Liver (tissue), 9 donors: ENCODE results near the gene TLL2. TPM values are rescaled to one million over a fixed set of nuclear protein-coding genes. Genes with fewer than 3 reads are reported as not detected.

Experiments
- DNase-seq: peaks from one replicate; pipeline ENCODE4 v3.0.0-alpha.2; 2017; ENCODE audit warnings: low spot score
- H3K27ac ChIP-seq, 2 donors: one replicate each; pipeline ENCODE4 v1.7.0; 2013; ENCODE audit warnings: inconsistent platforms in 2 of 2, low read length in 2 of 2, control low read depth in 1 of 2, low read depth in 1 of 2, mild to moderate bottlenecking in 1 of 2
- H3K27me3 ChIP-seq, 4 donors: one replicate each; pipeline versions ENCODE4 v1.6.1 to v1.7.0; 2013; ENCODE audit warnings: low read length in 3 of 4, inconsistent platforms in 1 of 4, mild to moderate bottlenecking in 1 of 4, moderate library complexity in 1 of 4; ENCODE audit not compliant: control insufficient read depth in 4 of 4, insufficient read depth in 4 of 4
- H3K36me3 ChIP-seq, 4 donors: one replicate each; pipeline versions ENCODE4 v1.6.1 to v1.7.0; 2013; ENCODE audit warnings: low read length in 3 of 4, mild to moderate bottlenecking in 3 of 4, low read depth in 1 of 4, moderate library complexity in 1 of 4; ENCODE audit not compliant: control insufficient read depth in 4 of 4, insufficient read depth in 3 of 4
- H3K4me1 ChIP-seq, 4 donors: one replicate each; pipeline versions ENCODE4 v1.6.1 to v1.7.0; 2013; ENCODE audit warnings: low read length in 3 of 4, mild to moderate bottlenecking in 3 of 4, moderate library complexity in 1 of 4; ENCODE audit not compliant: control insufficient read depth in 4 of 4, insufficient read depth in 4 of 4
- H3K4me3 ChIP-seq, 3 donors: one replicate each; pipeline versions ENCODE4 v1.6.1 to v1.7.0; 2013; ENCODE audit warnings: low read length in 3 of 3, control low read depth in 1 of 3, low read depth in 1 of 3, mild to moderate bottlenecking in 1 of 3
- H3K9ac ChIP-seq, 2 donors: one replicate each; pipeline ENCODE4 v1.7.0; 2013; ENCODE audit warnings: low read length in 2 of 2, mild to moderate bottlenecking in 2 of 2, moderate library complexity in 2 of 2, control low read depth in 1 of 2, low read depth in 1 of 2
- H3K9me3 ChIP-seq, 4 donors: one replicate each; pipeline versions ENCODE4 v1.6.1 to v1.7.0; 2013; ENCODE audit warnings: low read length in 3 of 4; ENCODE audit not compliant: control insufficient read depth in 4 of 4
- EGR1 ChIP-seq, 2 donors: IDR thresholded peaks; 2 replicates each; pipeline ENCODE4 v1.6.1; 2016 to 2018; ENCODE audit warnings: antibody characterized with exemption in 2 of 2, low read depth in 2 of 2
- FOXA1 ChIP-seq: IDR thresholded peaks from 2 replicates; pipeline ENCODE4 v1.6.1; 2016; ENCODE audit warnings: antibody characterized with exemption
- FOXA2 ChIP-seq: IDR thresholded peaks from 2 replicates; pipeline ENCODE4 v1.6.1; 2016; ENCODE audit warnings: antibody characterized with exemption
- GABPA ChIP-seq, 2 donors: IDR thresholded peaks in 1 of 2; conservative IDR thresholded peaks in 1 of 2; 2 replicates each; pipeline ENCODE4 v1.6.1; 2016; ENCODE audit warnings: antibody characterized with exemption in 2 of 2, mild to moderate bottlenecking in 1 of 2, moderate library complexity in 1 of 2
- HNF4A ChIP-seq, 2 donors: conservative IDR thresholded peaks; 2 replicates each; pipeline ENCODE4 v1.6.1; 2016; ENCODE audit warnings: antibody characterized with exemption in 2 of 2, mild to moderate bottlenecking in 2 of 2
- HNF4G ChIP-seq: IDR thresholded peaks from 2 replicates; pipeline ENCODE4 v1.6.1; 2016; ENCODE audit warnings: antibody characterized with exemption
- JUND ChIP-seq, 2 donors: IDR thresholded peaks; 2 replicates each; pipeline ENCODE4 v1.6.1; 2016; ENCODE audit warnings: antibody characterized with exemption in 2 of 2
- MAX ChIP-seq: IDR thresholded peaks from 2 replicates; pipeline ENCODE4 v1.6.1; 2016; ENCODE audit warnings: antibody characterized with exemption
- NR2F2 ChIP-seq: IDR thresholded peaks from 2 replicates; pipeline ENCODE4 v1.6.1; 2016; ENCODE audit warnings: antibody characterized with exemption
- REST ChIP-seq: IDR thresholded peaks from 2 replicates; pipeline ENCODE4 v1.6.1; 2016; ENCODE audit warnings: antibody characterized with exemption, mild to moderate bottlenecking
- RXRA ChIP-seq, 2 donors: IDR thresholded peaks; 2 replicates each; pipeline ENCODE4 v1.6.1; 2017 to 2018; ENCODE audit warnings: antibody characterized with exemption in 2 of 2, mild to moderate bottlenecking in 1 of 2
- SP1 ChIP-seq: IDR thresholded peaks from 2 replicates; pipeline ENCODE4 v1.6.1; 2018; ENCODE audit warnings: antibody characterized with exemption, mild to moderate bottlenecking
- YY1 ChIP-seq: IDR thresholded peaks from 2 replicates; pipeline ENCODE4 v1.6.1; 2016; ENCODE audit warnings: antibody characterized with exemption, mild to moderate bottlenecking
- ZBTB33 ChIP-seq: IDR thresholded peaks from 2 replicates; pipeline ENCODE4 v1.6.1; 2016; ENCODE audit warnings: antibody characterized with exemption
- WGBS: extraction: QIAGEN DNeasy Blood & Tissue Kit; methylation state at CpG from one replicate; pipeline ENCODE4 v1.1.7; 2013; 5-methylcytosine and 5-hydroxymethylcytosine counted together
- polyA plus RNA-seq, 2 donors: library from polyadenylated mRNA; stranded (reverse) in 1 of 2; unstranded in 1 of 2; fragments of 200-250 nt in 1 of 2; fragments of >200 nt in 1 of 2; fragmentation: Nextera tagmentation in 1 of 2; extraction: Ambion mirVana in 1 of 2; gene quantifications; one replicate each; pipeline versions ENCODE4 v1.2.1 to v1.2.3, GENCODE V29; 2013 to 2015
- total RNA-seq, 2 donors: library from RNA; depleted of rRNA; stranded (reverse); fragments of >200 nt; gene quantifications; one replicate each; pipeline ENCODE4 v1.2.3, GENCODE V29; 2014
- TF ChIP-seq, protein P1 (sequence below): IDR thresholded peaks from 2 replicates; pipeline ENCODE4 v1.6.1; 2016; ENCODE audit warnings: antibody characterized with exemption
- donor health status: healthy.
- donor health status: healthy.
- donor health status: healthy.
- donor health status: healthy.
- donor health status: healthy.

The TLL2 gene
- total and polyA plus RNA-seq, 4 donors: 0.06 to 0.19 (median 0.08) TPM; not detected in 1

DNA sequence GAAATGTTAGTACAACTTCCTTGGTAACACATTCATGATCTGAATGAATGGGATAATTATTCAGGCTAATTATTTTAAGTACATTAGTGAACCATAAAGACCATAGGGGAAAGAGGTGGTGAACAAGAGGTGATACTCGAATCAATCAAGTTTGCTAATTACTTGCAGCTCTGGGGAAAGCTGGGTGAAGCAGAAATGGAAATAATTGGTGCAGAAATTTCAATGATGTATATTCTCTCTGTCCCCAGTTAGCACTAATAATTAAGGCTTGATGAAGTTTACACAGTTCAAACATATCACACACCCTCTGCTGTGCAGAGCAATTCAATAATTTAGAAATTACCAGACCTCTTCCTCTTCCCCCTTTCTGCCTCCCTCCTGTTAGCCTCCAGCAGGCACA lies 105.5 kb downstream of the TLL2 start:
- H3K27ac ChIP-seq: no peak overlapping the region
- no peaks in the 10 kb centered on the region for H3K36me3 ChIP-seq
- H3K27me3 ChIP-seq: peaks cover 0 to 9% (median 1%) of the 10 kb centered on the region in 4 donors
- no peaks in the 10 kb centered on the region for H3K4me1 ChIP-seq
- no peak for DNase-seq
- TF ChIP-seq MAX (no peak), REST (no peak), GABPA (IDR thresholded peaks at IDR 0.05 in 1 of 2, conservative IDR thresholded peaks at IDR 0.05 in 1 of 2) (no peak)
- no peak overlapping the region for H3K9ac ChIP-seq
- no peaks in the 10 kb centered on the region for H3K9me3 ChIP-seq
- WGBS: 62% methylated on average over 1 of the region's 1 CpG
- H3K4me3 ChIP-seq: no peak overlapping the region

GRCh38 chr10:96407560-96408069 lies 106.1 kb downstream of the TLL2 start:
- 83% methylated on average over 15 of the region's 15 CpGs for WGBS
- H3K27ac ChIP-seq: no peak overlapping the region
- TF ChIP-seq JUND (IDR thresholded peaks at IDR 0.05) (no peak), EGR1 (IDR thresholded peaks at IDR 0.05; ENCODE audit: low read depth in 2 of 2) (no peak), RXRA (IDR thresholded peaks at IDR 0.05) (no peak), SP1 (no peak), NR2F2 (no peak), HNF4G (no peak), ZBTB33 (no peak), FOXA1 (no peak), HNF4A (conservative IDR thresholded peaks at IDR 0.05) (no peak)
- TF ChIP-seq, protein P1, sequence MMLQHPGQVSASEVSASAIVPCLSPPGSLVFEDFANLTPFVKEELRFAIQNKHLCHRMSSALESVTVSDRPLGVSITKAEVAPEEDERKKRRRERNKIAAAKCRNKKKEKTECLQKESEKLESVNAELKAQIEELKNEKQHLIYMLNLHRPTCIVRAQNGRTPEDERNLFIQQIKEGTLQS: no peak
- no peaks in the 10 kb centered on the region for H3K36me3 ChIP-seq
- no peaks in the 10 kb centered on the region for H3K9me3 ChIP-seq
- H3K4me3 ChIP-seq: no peak overlapping the region
- H3K4me1 ChIP-seq: no peaks in the 10 kb centered on the region
- no peak overlapping the region for H3K9ac ChIP-seq
- H3K27me3 ChIP-seq: peaks cover 0 to 9% (median 1%) of the 10 kb centered on the region in 4 donors
- no peak for DNase-seq

- peaks cover 0 to 4% (median 0%) of the 10 kb centered on the region in 4 donors for H3K27me3 ChIP-seq
- no peak overlapping the region for H3K4me3 ChIP-seq
- DNase-seq: no peak
- no peak overlapping the region for H3K9ac ChIP-seq
- peaks cover 0 to 3% (median 1%) of the 10 kb centered on the region in 4 donors for H3K4me1 ChIP-seq
- H3K27ac ChIP-seq: no peak overlapping the region
- no peaks in the 10 kb centered on the region for H3K9me3 ChIP-seq
- TF ChIP-seq HNF4A (conservative IDR thresholded peaks at IDR 0.05): no peak
- no peak for TF ChIP-seq SP1
- TF ChIP-seq YY1: no peak
- TF ChIP-seq FOXA2: no peak
- WGBS: 69% methylated on average over 5 of the region's 5 CpGs
- no peaks in the 10 kb centered on the region for H3K36me3 ChIP-seq
Observed at GRCh38 chr10:96406091-96406490, 107.6 kb downstream of the TLL2 start.
